DMS53 (cell line): Measurements from ENCODE around the gene PPP1R12C.
"Not testable (repeated sequence)": the region's sequence is repeated elsewhere in the genome, so short reads cannot be mapped to it uniquely, and the experiment has no call there.

ENCODE experiments used
- DNase-seq: peaks from one replicate; lab custom pipeline; 2025; lab: John Stamatoyannopoulos, UW

PPP1R12C gene

GRCh38 chr19:55116859-55117662, at the start of gene PPP1R12C:
Gene PPP1R12C (minus strand): TSS chr19:55117637. CDS start chr19:55117543, 94 bp downstream.
- peak; percentile 72 for DNase-seq

GRCh38 chr19:55166530-55167268, 49.3 kb upstream of the PPP1R12C start, which contains the start of gene DNAAF3:
Gene DNAAF3 (minus strand): TSS chr19:55166613. CDS start chr19:55166413, 200 bp downstream.
- DNase-seq = peak; percentile 99

- DNase-seq = peak; percentile 94
Observed at GRCh38 chr19:55165952-55166529, 48.6 kb upstream of the PPP1R12C start.

GRCh38 chr19:55161571-55162322, 44.3 kb upstream of the PPP1R12C start:
- no peak for DNase-seq

GRCh38 chr19:55160986-55161365, 43.5 kb upstream of the PPP1R12C start:
- no peak for DNase-seq

GRCh38 chr19:55160128-55160985, 42.9 kb upstream of the PPP1R12C start:
- DNase-seq = peak; percentile 96

GRCh38 chr19:55158848-55159749, 41.7 kb upstream of the PPP1R12C start:
- DNase-seq = no peak

- DNase-seq = no peak
Observed at GRCh38 chr19:55158423-55158822, 41.0 kb upstream of the PPP1R12C start.

- DNase-seq = no peak
Observed at GRCh38 chr19:55157064-55157908, 39.8 kb upstream of the PPP1R12C start, which contains the start of gene TNNI3. Gene TNNI3 (minus strand): TSS chr19:55157732. CDS start chr19:55157589, 143 bp downstream.

GRCh38 chr19:55156202-55157063, 39.0 kb upstream of the PPP1R12C start:
- peak; percentile 63 for DNase-seq

- not testable (repeated sequence) for DNase-seq
Observed at GRCh38 chr19:55155784-55156183, 38.3 kb upstream of the PPP1R12C start.

- DNase-seq = no peak
Observed at GRCh38 chr19:55153652-55154264, 36.3 kb upstream of the PPP1R12C start.

- no peak for DNase-seq
Observed at GRCh38 chr19:55152017-55152416, 34.6 kb upstream of the PPP1R12C start.

GRCh38 chr19:55149078-55150003, 31.9 kb upstream of the PPP1R12C start, which contains the start of gene TNNT1:
Gene TNNT1 (minus strand): TSS chr19:55149206. CDS start chr19:55147157, 2,049 bp downstream.
- no peak for DNase-seq

- DNase-seq = peak; percentile 50
Observed at GRCh38 chr19:55147545-55148251, 30.3 kb upstream of the PPP1R12C start.
